ENCODE measurements around the gene GTPBP2.

The GTPBP2 gene

GRCh38 chr6:43628393-43629103, 516 bp downstream of the GTPBP2 start:
- peak overlapping the region; percentile 98 for H3K4me3 ChIP-seq (replicated peaks; ENCODE audit: low read depth, low read length)
- TF ChIP-seq, protein P1, sequence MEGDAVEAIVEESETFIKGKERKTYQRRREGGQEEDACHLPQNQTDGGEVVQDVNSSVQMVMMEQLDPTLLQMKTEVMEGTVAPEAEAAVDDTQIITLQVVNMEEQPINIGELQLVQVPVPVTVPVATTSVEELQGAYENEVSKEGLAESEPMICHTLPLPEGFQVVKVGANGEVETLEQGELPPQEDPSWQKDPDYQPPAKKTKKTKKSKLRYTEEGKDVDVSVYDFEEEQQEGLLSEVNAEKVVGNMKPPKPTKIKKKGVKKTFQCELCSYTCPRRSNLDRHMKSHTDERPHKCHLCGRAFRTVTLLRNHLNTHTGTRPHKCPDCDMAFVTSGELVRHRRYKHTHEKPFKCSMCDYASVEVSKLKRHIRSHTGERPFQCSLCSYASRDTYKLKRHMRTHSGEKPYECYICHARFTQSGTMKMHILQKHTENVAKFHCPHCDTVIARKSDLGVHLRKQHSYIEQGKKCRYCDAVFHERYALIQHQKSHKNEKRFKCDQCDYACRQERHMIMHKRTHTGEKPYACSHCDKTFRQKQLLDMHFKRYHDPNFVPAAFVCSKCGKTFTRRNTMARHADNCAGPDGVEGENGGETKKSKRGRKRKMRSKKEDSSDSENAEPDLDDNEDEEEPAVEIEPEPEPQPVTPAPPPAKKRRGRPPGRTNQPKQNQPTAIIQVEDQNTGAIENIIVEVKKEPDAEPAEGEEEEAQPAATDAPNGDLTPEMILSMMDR (IDR thresholded peaks at IDR 0.05; ENCODE audit: low read length, missing control alignments) = no peak
- DNase-seq (ENCODE audit: low read depth) = peak; percentile 46

- TF ChIP-seq, protein P1 (IDR thresholded peaks at IDR 0.05; ENCODE audit: low read length, missing control alignments) = no peak
- H3K4me3 ChIP-seq (replicated peaks; ENCODE audit: low read depth, low read length) = peak overlapping the region; percentile 98
- DNase-seq (ENCODE audit: low read depth) = peak; percentile 97
Observed at GRCh38 chr6:43627008-43627825, 1.8 kb downstream of the GTPBP2 start.

DNA sequence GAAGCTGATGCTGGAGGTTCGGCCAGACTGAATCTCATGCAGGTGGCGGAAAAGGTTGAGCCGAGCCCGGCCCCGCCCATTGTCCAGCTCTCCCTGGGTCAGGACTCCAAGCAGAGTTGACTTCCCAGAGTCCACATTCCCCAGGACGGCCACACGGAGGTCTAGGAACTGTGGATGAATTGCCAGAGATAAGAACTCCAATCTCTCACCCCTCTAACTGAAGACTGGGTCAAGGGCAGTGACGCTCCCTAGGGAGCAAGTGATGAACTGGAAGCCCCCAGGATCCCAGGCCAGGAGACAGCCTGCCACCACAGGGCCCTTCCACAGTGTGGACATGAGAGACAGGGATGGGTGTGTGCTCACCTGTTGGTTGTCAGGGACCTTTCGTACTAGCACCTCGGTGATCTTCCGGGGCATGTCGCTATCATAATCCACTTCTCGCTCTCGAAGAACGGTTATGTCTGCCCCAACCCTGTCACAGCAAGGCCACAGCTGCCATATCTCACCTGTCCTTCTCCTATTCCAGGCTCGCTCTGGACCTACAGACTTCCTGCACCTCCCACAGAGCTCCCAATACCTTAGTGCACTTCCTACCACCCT, 3.6 kb downstream of the GTPBP2 start:
- H3K4me3 ChIP-seq (replicated peaks; ENCODE audit: low read depth, low read length) = no peak overlapping the region
- DNase-seq (ENCODE audit: low read depth) = no peak
- TF ChIP-seq, protein P1 (IDR thresholded peaks at IDR 0.05; ENCODE audit: low read length, missing control alignments) = no peak

- TF ChIP-seq, protein P1 (IDR thresholded peaks at IDR 0.05; ENCODE audit: low read length, missing control alignments) = no peak
- DNase-seq (ENCODE audit: low read depth) = no peak
- H3K4me3 ChIP-seq (replicated peaks; ENCODE audit: low read depth, low read length) = no peak overlapping the region
Observed at GRCh38 chr6:43624786-43625288, 4.2 kb downstream of the GTPBP2 start.

DNA sequence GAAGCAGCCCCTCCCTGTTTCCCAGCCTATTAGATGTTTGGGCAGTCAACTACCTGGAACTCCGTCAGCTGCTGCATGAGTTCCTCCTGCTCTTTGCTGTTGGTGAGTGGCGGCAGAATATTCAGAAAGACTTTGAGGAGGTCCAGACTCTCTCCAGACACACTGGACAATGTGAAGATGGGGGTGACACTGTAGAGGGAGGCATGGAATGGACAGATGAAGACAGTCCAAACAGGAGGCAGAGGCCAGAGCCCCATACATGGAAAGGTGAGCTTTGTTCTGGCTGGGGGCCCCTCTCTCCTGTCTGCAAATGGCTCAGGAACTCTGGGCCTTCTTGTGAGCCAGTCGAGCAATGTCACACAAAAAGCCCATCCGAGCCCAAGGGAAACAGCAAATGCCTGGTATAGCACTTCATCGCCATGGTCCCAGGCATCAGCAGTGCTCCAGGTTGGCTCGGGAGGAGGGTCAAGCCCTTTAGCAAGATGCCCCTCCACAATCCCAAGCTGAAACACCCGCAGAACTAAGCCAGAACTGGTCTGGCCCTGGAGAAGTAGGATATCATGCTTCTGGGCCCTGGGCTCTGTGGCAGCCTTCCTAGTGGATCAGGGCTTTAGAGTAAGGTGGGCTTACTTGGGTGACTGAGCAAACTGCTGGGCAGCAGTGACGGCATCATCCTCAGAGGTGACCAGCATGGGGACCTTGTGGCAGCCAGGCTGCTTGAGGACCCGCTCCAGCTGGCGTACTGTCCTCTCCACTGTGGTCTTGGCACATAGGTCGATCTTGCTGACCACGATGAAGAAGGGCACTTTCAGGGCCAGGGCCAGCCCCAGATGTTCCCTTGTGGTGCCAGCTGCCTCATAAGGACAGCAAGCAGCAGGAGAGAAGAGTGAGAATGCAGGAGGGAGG, 4.9 kb downstream of the GTPBP2 start:
- DNase-seq (ENCODE audit: low read depth) = no peak
- H3K4me3 ChIP-seq (replicated peaks; ENCODE audit: low read depth, low read length) = no peak overlapping the region
- TF ChIP-seq, protein P1 (IDR thresholded peaks at IDR 0.05; ENCODE audit: low read length, missing control alignments) = no peak

DNA sequence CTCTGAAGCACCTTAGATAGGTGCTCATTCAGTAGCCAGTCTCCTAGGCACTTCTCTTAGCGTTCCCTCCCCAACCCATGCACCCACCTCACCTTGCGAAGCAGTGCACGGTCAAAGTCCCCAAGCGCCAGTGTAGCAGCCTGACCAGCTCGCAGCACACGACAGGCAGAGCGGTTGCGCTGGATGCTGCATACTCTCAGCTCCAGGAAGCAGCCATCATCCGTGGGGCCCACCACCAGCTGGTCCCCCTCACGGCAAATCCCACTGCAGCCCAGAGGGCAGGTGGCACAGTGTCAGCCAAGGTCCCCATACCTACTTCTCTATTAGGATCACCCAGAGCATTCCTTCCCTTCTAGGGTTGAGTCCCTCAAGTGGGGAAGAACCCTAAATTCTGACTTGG, 6.5 kb downstream of the GTPBP2 start:
- TF ChIP-seq, protein P1 (IDR thresholded peaks at IDR 0.05; ENCODE audit: low read length, missing control alignments) = no peak
- DNase-seq (ENCODE audit: low read depth) = no peak
- H3K4me3 ChIP-seq (replicated peaks; ENCODE audit: low read depth, low read length) = no peak overlapping the region

Measured in fibroblast of pulmonary artery (primary cell).